ENCODE data around the gene HERPUD2.
"Not testable (repeated sequence)": the region's sequence is repeated elsewhere in the genome, so short reads cannot be mapped to it uniquely, and the experiment has no call there.

The HERPUD2 gene

GRCh38 chr7:35712563-35713226, 17.8 kb upstream of the HERPUD2 start:
- DNase-seq, result no peak

GRCh38 chr7:35707422-35707821, 12.5 kb upstream of the HERPUD2 start:
- no peak for DNase-seq

- DNase-seq, result no peak
Measured at GRCh38 chr7:35705932-35706461, 11.1 kb upstream of the HERPUD2 start.

- no peak for DNase-seq
Measured at GRCh38 chr7:35704261-35704660, 9.3 kb upstream of the HERPUD2 start.

- DNase-seq, result no peak
Measured at GRCh38 chr7:35702541-35702940, 7.6 kb upstream of the HERPUD2 start.

GRCh38 chr7:35701287-35701900, 6.5 kb upstream of the HERPUD2 start:
- DNase-seq, result no peak

GRCh38 chr7:35700865-35701264, 5.9 kb upstream of the HERPUD2 start:
- DNase-seq, result no peak

GRCh38 chr7:35700333-35700732, 5.4 kb upstream of the HERPUD2 start:
- DNase-seq, result no peak

- DNase-seq, result no peak
Measured at GRCh38 chr7:35699796-35700305, 4.9 kb upstream of the HERPUD2 start.

- not testable (repeated sequence) for DNase-seq
Measured at GRCh38 chr7:35698382-35698781, 3.4 kb upstream of the HERPUD2 start.

- peak; percentile 74 for DNase-seq
Measured at GRCh38 chr7:35697414-35698175, 2.7 kb upstream of the HERPUD2 start.

- DNase-seq, result no peak
Measured at GRCh38 chr7:35695987-35696386, 1.1 kb upstream of the HERPUD2 start.

GRCh38 chr7:35695473-35695850, 527 bp upstream of the HERPUD2 start:
- no peak for DNase-seq

- DNase-seq, result peak; percentile 22
Measured at GRCh38 chr7:35694161-35694783, 663 bp downstream of the HERPUD2 start.

- DNase-seq, result peak; percentile 23
Measured at GRCh38 chr7:35691827-35692307, 3.1 kb downstream of the HERPUD2 start.

- DNase-seq, result peak; percentile 32
Measured at GRCh38 chr7:35691366-35691765, 3.6 kb downstream of the HERPUD2 start.

- peak; percentile 34 for DNase-seq
Measured at GRCh38 chr7:35690614-35691013, 4.3 kb downstream of the HERPUD2 start.

GRCh38 chr7:35685781-35686180, 9.2 kb downstream of the HERPUD2 start:
- no peak for DNase-seq

GRCh38 chr7:35681231-35682029, 13.5 kb downstream of the HERPUD2 start:
- DNase-seq, result peak; percentile 44

GRCh38 chr7:35680403-35681013, 14.4 kb downstream of the HERPUD2 start:
- DNase-seq, result no peak

GRCh38 chr7:35677582-35678356, 17.2 kb downstream of the HERPUD2 start:
- DNase-seq, result no peak

Measured in suppressor macrophage treated with lipopolysaccharide for 4 hours (primary cell).